GM12874 (cell line): ENCODE data around the gene DNMBP.

Experiments used
- CTCF ChIP-seq: IDR thresholded peaks from 2 replicates; pipeline ENCODE4 v1.5.1; 2011; ENCODE audit warnings: low read depth, mild to moderate bottlenecking, control low read depth, low read length, moderate library complexity; ENCODE audit not compliant: insufficient read depth

The DNMBP gene

DNA sequence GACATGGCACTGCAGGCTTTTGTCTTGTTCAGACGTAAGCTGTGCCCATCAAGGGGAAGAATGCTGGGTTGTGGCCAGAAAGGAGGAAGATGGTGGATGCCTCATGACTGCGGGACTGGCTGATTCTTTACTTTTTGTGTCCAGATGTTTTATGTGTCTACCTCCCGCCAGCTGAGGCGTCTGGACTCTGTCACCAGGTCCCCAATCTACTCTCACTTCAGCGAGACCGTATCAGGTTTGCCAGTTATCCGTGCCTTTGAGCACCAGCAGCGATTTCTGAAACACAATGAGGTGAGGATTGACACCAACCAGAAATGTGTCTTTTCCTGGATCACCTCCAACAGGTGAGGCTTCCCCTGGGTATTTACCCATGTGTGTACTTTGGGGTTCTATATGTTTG is 173.8 kb downstream of the DNMBP start:
- no peak for TF ChIP-seq CTCF

DNA sequence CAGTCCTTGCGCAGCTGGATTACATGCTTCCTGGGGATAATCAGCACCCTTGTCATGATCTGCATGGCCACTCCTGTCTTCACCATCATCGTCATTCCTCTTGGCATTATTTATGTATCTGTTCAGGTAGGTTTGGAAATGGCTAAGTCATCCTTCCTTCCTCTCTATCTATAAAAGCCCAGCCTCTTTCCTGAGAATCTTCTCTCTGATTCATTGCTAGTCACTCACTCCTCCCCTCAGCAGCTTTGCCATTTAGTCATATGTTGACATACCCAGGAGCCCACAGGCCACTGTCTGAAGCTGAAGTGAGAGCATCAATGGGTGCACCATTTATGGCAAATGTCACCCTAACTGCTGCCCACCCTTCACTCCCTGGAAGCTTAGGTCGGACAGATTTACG is 175.3 kb downstream of the DNMBP start:
- TF ChIP-seq CTCF = no peak

GRCh38 chr10:99832439-99832838 is 177.3 kb downstream of the DNMBP start:
- no peak for TF ChIP-seq CTCF

GRCh38 chr10:99828464-99828863 is 181.3 kb downstream of the DNMBP start:
- no peak for TF ChIP-seq CTCF

DNA sequence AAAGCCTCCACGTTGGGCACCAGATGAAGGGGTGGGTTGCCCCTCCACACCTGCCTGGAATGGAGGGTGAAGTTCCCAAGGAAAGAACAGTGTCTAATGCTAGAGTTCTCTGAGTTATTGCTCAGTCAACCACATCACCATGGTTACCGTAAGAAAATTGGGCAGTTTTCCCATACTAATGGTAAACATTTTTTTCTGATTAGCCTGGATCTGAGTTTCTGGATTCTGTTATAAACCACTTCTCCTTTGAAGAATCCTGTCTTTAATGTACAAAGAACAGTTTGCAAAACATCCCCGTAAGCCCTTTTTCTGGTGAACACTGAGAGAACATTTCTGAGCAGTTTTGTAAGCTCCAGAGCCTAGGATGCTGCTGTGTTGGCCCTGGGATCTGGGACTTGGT is 181.8 kb downstream of the DNMBP start:
- no peak for TF ChIP-seq CTCF
